Thyroid gland (tissue), 4 donors: ENCODE results near the gene CLDN9. TPM values are rescaled to one million over a fixed set of nuclear protein-coding genes. Genes with fewer than 3 reads are reported as not detected.

Source experiments
- DNase-seq, 2 donors: peaks; one replicate each; pipeline ENCODE4 v3.0.0-alpha.2; 2019
- H3K27ac ChIP-seq, 3 donors: fragments of 200-600 bp; sonication (generic); 1 replicate in 2 of 3; 2 replicates in 1 of 3; pipeline ENCODE4 v1.5.1; 2016 to 2019; ENCODE audit warnings: mild to moderate bottlenecking in 1 of 3, moderate library complexity in 1 of 3
- H3K27me3 ChIP-seq: fragments of 200-600 bp; sonication (generic); one replicate; pipeline ENCODE4 v1.5.1; 2019
- H3K36me3 ChIP-seq, 2 donors: fragments of 200-600 bp; sonication (generic); one replicate each; pipeline ENCODE4 v1.5.1; 2016 to 2019
- H3K4me1 ChIP-seq, 2 donors: fragments of 200-600 bp; sonication (generic); one replicate each; pipeline ENCODE4 v1.5.1; 2017 to 2019
- H3K4me3 ChIP-seq, 3 donors: fragments of 200-600 bp; sonication (generic); replicated peaks in 1 of 3; 1 replicate in 2 of 3; 2 replicates in 1 of 3; pipeline ENCODE4 v1.5.1; 2016; ENCODE audit warnings: mild to moderate bottlenecking in 1 of 3
- H3K9me3 ChIP-seq: fragments of 200-600 bp; sonication (generic); one replicate; pipeline ENCODE4 v1.5.1; 2017
- CTCF ChIP-seq, 6 experiments: fragments of 200-600 bp in 3 of 6; fragments of 450-650 bp in 3 of 6; sonication (generic) in 3 of 6; IDR thresholded peaks; one replicate each; pipeline ENCODE4 v1.5.1; 2016 to 2019; ENCODE audit warnings: antibody characterized with exemption in 6 of 6, mild to moderate bottlenecking in 2 of 6, inconsistent platforms in 1 of 6, moderate library complexity in 1 of 6
- POLR2A ChIP-seq, 2 donors: fragments of 450-650 bp; IDR thresholded peaks; one replicate each; pipeline ENCODE4 v1.6.1; 2017; ENCODE audit warnings: antibody characterized with exemption in 2 of 2, mild to moderate bottlenecking in 2 of 2, moderate library complexity in 1 of 2
- WGBS, 2 donors: methylation state at CpG; one replicate each; pipeline ENCODE4 v1.1.5; 2017; 5-methylcytosine and 5-hydroxymethylcytosine counted together
- intact Hi-C: fragments of 100-400 bp; cut with DNase I; formaldehyde crosslinking; loops from one replicate; pipeline ENCODE4 v1.15.1; 2023
- total RNA-seq, 4 donors: library from RNA; depleted of rRNA; stranded (reverse); fragments of >200 nt; gene quantifications; one replicate each; pipeline ENCODE4 v1.2.3, GENCODE V29; 2016

CLDN9 gene
- total RNA-seq, 4 donors from 2014 or later, result 0.33 TPM; not detected in 3

- no peaks in the 10 kb centered on the region for H3K9me3 ChIP-seq
- TF ChIP-seq POLR2A (IDR thresholded peaks at IDR 0.05) (peak in 1 of 2 donors; percentile 37), CTCF (IDR thresholded peaks at IDR 0.05) (no peak)
- DNase-seq, result peak; percentile 79 to 83
- intact Hi-C loops, result no loop called here
- no peaks in the 10 kb centered on the region for H3K36me3 ChIP-seq
- H3K27ac ChIP-seq, result no peak within 1 kb of the TSS
- H3K27me3 ChIP-seq, result peaks cover 34% of the 10 kb centered on the region
- peaks cover 39 to 59% of the 10 kb centered on the region in 2 donors for H3K4me1 ChIP-seq
- WGBS, 2 donors, result 3% methylated on average over 12 of the region's 98 CpGs; no CpG with 5 or more reads in 1 of the 2 donors
- H3K4me3 ChIP-seq, result peak within 1 kb of the TSS; percentile 5 to 55 (median 44)
Observed at GRCh38 chr16:2968738-2969544, 43.8 kb upstream of the CLDN9 start, which contains the start of gene PAQR4. Gene PAQR4 (plus strand): TSS chr16:2969348. CDS start chr16:2969675, 327 bp downstream.

GRCh38 chr16:2969545-2970521 lies 42.9 kb upstream of the CLDN9 start:
- Histone ChIP-seq H3K27me3 (peaks cover 25% of the 10 kb centered on the region), H3K4me1 (peaks cover 31 to 50% of the 10 kb centered on the region in 2 donors), H3K27ac (no peak overlapping the region), H3K4me3 (peak overlapping the region; percentile 5 to 55 (median 44)), H3K36me3 (no peaks in the 10 kb centered on the region), H3K9me3 (no peaks in the 10 kb centered on the region)
- peak in 1 of 2 donors; percentile 30 for DNase-seq
- WGBS, 2 donors, result 1 to 5% methylated on average over 8 to 32 of the region's 83 CpGs
- TF ChIP-seq CTCF (IDR thresholded peaks at IDR 0.05), result peak in 1 of 6 experiments; percentile 14
- TF ChIP-seq POLR2A (IDR thresholded peaks at IDR 0.05), result no peak
- intact Hi-C loops, result no loop called here

GRCh38 chr16:2970563-2970962 lies 42.2 kb upstream of the CLDN9 start:
- intact Hi-C loops, result no loop called here
- DNase-seq, result no peak
- Histone ChIP-seq H3K36me3 (no peaks in the 10 kb centered on the region), H3K4me1 (peaks cover 25 to 45% of the 10 kb centered on the region in 2 donors), H3K4me3 (no peak overlapping the region), H3K9me3 (no peaks in the 10 kb centered on the region), H3K27ac (no peak overlapping the region), H3K27me3 (peaks cover 19% of the 10 kb centered on the region)
- TF ChIP-seq POLR2A (IDR thresholded peaks at IDR 0.05) (no peak), CTCF (IDR thresholded peaks at IDR 0.05) (no peak)
- WGBS, 2 donors, result 82 to 84% methylated on average over 6 of the region's 6 CpGs

- H3K4me3 ChIP-seq, result no peak overlapping the region
- H3K9me3 ChIP-seq, result no peaks in the 10 kb centered on the region
- intact Hi-C loops, result no loop called here
- H3K27ac ChIP-seq, result no peak overlapping the region
- TF ChIP-seq POLR2A (IDR thresholded peaks at IDR 0.05) (no peak), CTCF (IDR thresholded peaks at IDR 0.05) (no peak)
- H3K27me3 ChIP-seq, result peaks cover 12% of the 10 kb centered on the region
- H3K36me3 ChIP-seq, result no peaks in the 10 kb centered on the region
- no peak for DNase-seq
- peaks cover 25 to 45% of the 10 kb centered on the region in 2 donors for H3K4me1 ChIP-seq
- 94 to 96% methylated on average over 15 to 20 of the region's 35 CpGs for WGBS, 2 donors
Observed at GRCh38 chr16:2971134-2971984, 41.4 kb upstream of the CLDN9 start.
